DOHH2 (cell line): ENCODE data around the gene TMEFF2.

Experiments used
- CTCF ChIP-seq: fragments of 200-600 bp; sonication (generic); IDR thresholded peaks from one replicate; pipeline ENCODE4 v1.5.1; 2014; ENCODE audit warnings: antibody characterized with exemption, mild to moderate bottlenecking, low read depth, low read length; ENCODE audit not compliant: poor library complexity, severe bottlenecking
- EZH2phosphoT487 ChIP-seq: fragments of 200-600 bp; sonication (generic); IDR thresholded peaks from 2 replicates; pipeline ENCODE4 v1.6.1; 2017; ENCODE audit warnings: borderline replicate concordance, mild to moderate bottlenecking, antibody characterized with exemption, low read length, moderate library complexity, mixed read lengths

- TF ChIP-seq CTCF (no peak), EZH2phosphoT487 (no peak)
These were observed 46.0 kb downstream of the TMEFF2 start for GRCh38 chr2:192148620-192149321.
